Islet of Langerhans (tissue), 1 donor: ENCODE results near the gene DHRSX.
"Not testable (repeated sequence)": the region's sequence is repeated elsewhere in the genome, so short reads cannot be mapped to it uniquely, and the experiment has no call there.

ENCODE experiments used
- FAIRE-seq: peaks from one replicate; lab custom pipeline; 2011; peaks lifted over from hg19 to GRCh38; lab: Jason Lieb, UNC

The DHRSX gene

GRCh38 chrX:2252331-2253065, 248.3 kb downstream of the DHRSX start:
- no peak for FAIRE-seq

- FAIRE-seq, result no peak
Observed at GRCh38 chrX:2251211-2251610, 249.6 kb downstream of the DHRSX start.

- no peak for FAIRE-seq
Observed at GRCh38 chrX:2243913-2244460, 256.8 kb downstream of the DHRSX start.

- FAIRE-seq, result no peak
Observed at GRCh38 chrX:2242980-2243379, 257.8 kb downstream of the DHRSX start.

GRCh38 chrX:2242326-2242725, 258.4 kb downstream of the DHRSX start:
- FAIRE-seq, result no peak

- not testable (repeated sequence) for FAIRE-seq
Observed at GRCh38 chrX:2241496-2241895, 259.3 kb downstream of the DHRSX start.

GRCh38 chrX:2240761-2241160, 260.0 kb downstream of the DHRSX start:
- FAIRE-seq, result not testable (repeated sequence)

GRCh38 chrX:2237976-2238375, 262.8 kb downstream of the DHRSX start:
- FAIRE-seq, result no peak

GRCh38 chrX:2231570-2232192, 269.1 kb downstream of the DHRSX start:
- no peak for FAIRE-seq

GRCh38 chrX:2230457-2230856, 270.3 kb downstream of the DHRSX start:
- FAIRE-seq, result no peak

- FAIRE-seq, result no peak
Observed at GRCh38 chrX:2228536-2228935, 272.2 kb downstream of the DHRSX start.

- FAIRE-seq, result no peak
Observed at GRCh38 chrX:2226906-2227656, 273.7 kb downstream of the DHRSX start.

- no peak for FAIRE-seq
Observed at GRCh38 chrX:2226182-2226581, 274.6 kb downstream of the DHRSX start.

GRCh38 chrX:2224597-2225235, 276.1 kb downstream of the DHRSX start:
- no peak for FAIRE-seq

- FAIRE-seq, result no peak
Observed at GRCh38 chrX:2224161-2224560, 276.6 kb downstream of the DHRSX start.

GRCh38 chrX:2220829-2221567, 279.8 kb downstream of the DHRSX start:
- FAIRE-seq, result no peak

GRCh38 chrX:2220296-2220695, 280.5 kb downstream of the DHRSX start:
- FAIRE-seq, result no peak

GRCh38 chrX:2214138-2214823, 286.5 kb downstream of the DHRSX start:
- not testable (repeated sequence) for FAIRE-seq

GRCh38 chrX:2211667-2212066, 289.1 kb downstream of the DHRSX start:
- not testable (repeated sequence) for FAIRE-seq

- no peak for FAIRE-seq
Observed at GRCh38 chrX:2193273-2193592, 307.5 kb downstream of the DHRSX start.

- no peak for FAIRE-seq
Observed at GRCh38 chrX:2192584-2193272, 308.0 kb downstream of the DHRSX start.
